Activated naive CD8-positive, alpha-beta T cell treated with anti-CD3 and anti-CD28 coated beads for 36 hours (primary cell): ENCODE data around the gene NAIF1. TPM values are rescaled to one million over a fixed set of nuclear protein-coding genes. Genes with fewer than 3 reads are reported as not detected.

ENCODE experiments used
- DNase-seq: peaks from one replicate; pipeline ENCODE4 v3.0.0; 2021
- H3K27ac Mint-ChIP-seq: one replicate; pipeline ENCODE4 v1.8.0; 2022; ENCODE audit warnings: mild to moderate bottlenecking, moderate library complexity, mixed read lengths
- H3K27me3 Mint-ChIP-seq: one replicate; pipeline ENCODE4 v1.8.0; 2022; ENCODE audit warnings: mild to moderate bottlenecking, mixed read lengths
- H3K36me3 Mint-ChIP-seq: one replicate; pipeline ENCODE4 v1.8.0; 2021; ENCODE audit warnings: mild to moderate bottlenecking, mixed read lengths
- H3K4me1 Mint-ChIP-seq: one replicate; pipeline ENCODE4 v1.8.0; 2021; ENCODE audit warnings: mixed read lengths
- H3K4me3 Mint-ChIP-seq: one replicate; pipeline ENCODE4 v1.8.0; 2022; ENCODE audit warnings: mild to moderate bottlenecking, moderate library complexity, mixed read lengths
- H3K9me3 Mint-ChIP-seq: one replicate; pipeline ENCODE4 v1.8.0; 2022; ENCODE audit warnings: mixed read lengths
- total RNA-seq, 2 experiments: library from RNA; stranded (reverse); gene quantifications; one replicate each; pipeline ENCODE4 v1.2.3, GENCODE V29; 2021

The NAIF1 gene
- total RNA-seq, 2 experiments from 2014 or later = 11.2 to 12.0 TPM

- Mint-ChIP-seq H3K27ac (no peak overlapping the region), H3K4me1 (peaks cover 50% of the 10 kb centered on the region), H3K27me3 (no peaks in the 10 kb centered on the region), H3K9me3 (no peaks in the 10 kb centered on the region), H3K36me3 (no peaks in the 10 kb centered on the region), H3K4me3 (no peak overlapping the region)
- DNase-seq = no peak
Measured at GRCh38 chr9:128020692-128021091, 46.4 kb downstream of the NAIF1 start.

- H3K4me3 Mint-ChIP-seq = no peak overlapping the region
- H3K9me3 Mint-ChIP-seq = no peaks in the 10 kb centered on the region
- no peaks in the 10 kb centered on the region for H3K27me3 Mint-ChIP-seq
- H3K4me1 Mint-ChIP-seq = peaks cover 19% of the 10 kb centered on the region
- no peak for DNase-seq
- no peak overlapping the region for H3K27ac Mint-ChIP-seq
- H3K36me3 Mint-ChIP-seq = no peaks in the 10 kb centered on the region
Measured at GRCh38 chr9:128015696-128016095, 51.4 kb downstream of the NAIF1 start.

Other genes starting within 250 kb of the NAIF1 start
- 10 to 100 TPM; 17.7 to 18.8 TPM for gene ENG, start 212.7 kb downstream of the NAIF1 start, total RNA-seq
- gene AK1, start 189.6 kb downstream of the NAIF1 start, total RNA-seq = 10 to 100 TPM in 1 of 2 experiments, 1 to 10 TPM in 1; 9.9 to 11.7 TPM
- 10 to 100 TPM; 44.5 to 45.1 TPM for gene ST6GALNAC6, start 167.7 kb downstream of the NAIF1 start, total RNA-seq
- gene ST6GALNAC4, start 150.3 kb downstream of the NAIF1 start, total RNA-seq = 10 to 100 TPM; 45.3 to 51.2 TPM
- gene PIP5KL1, start 136.5 kb downstream of the NAIF1 start, total RNA-seq = 1 to 10 TPM; 2.3 to 3.2 TPM
- gene DPM2, start 129.5 kb downstream of the NAIF1 start, total RNA-seq = 10 to 100 TPM; 55.4 to 57.6 TPM
- 10 to 100 TPM; 77.2 to 83.8 TPM for gene EEIG1, start 86.3 kb downstream of the NAIF1 start, total RNA-seq
- 10 to 100 TPM; 13.0 to 14.5 TPM for gene SLC25A25, start 912 bp upstream of the NAIF1 start, total RNA-seq
- gene PTGES2, start 60.4 kb upstream of the NAIF1 start, total RNA-seq = 10 to 100 TPM; 63.3 to 66.1 TPM
- not detected for gene LCN2, start 82.1 kb upstream of the NAIF1 start, total RNA-seq
- 10 to 100 TPM; 74.1 to 77.3 TPM for gene BBLN, start 92.9 kb upstream of the NAIF1 start, total RNA-seq
- 10 to 100 TPM; 86.8 to 91.3 TPM for gene CIZ1, start 124.3 kb upstream of the NAIF1 start, total RNA-seq
- gene DNM1, start 136.1 kb upstream of the NAIF1 start, total RNA-seq = under 1 TPM; 0.37 to 0.58 TPM
- 10 to 100 TPM; 23.4 to 24.3 TPM for gene GOLGA2, start 208.7 kb upstream of the NAIF1 start, total RNA-seq
- 10 to 100 TPM; 16.9 to 19.4 TPM for gene SWI5, start 209.0 kb upstream of the NAIF1 start, total RNA-seq